Stimulated activated naive CD4-positive, alpha-beta T cell treated with Interleukin-2 at 50 U/mL for 16 hours (primary cell): Measurements from ENCODE around the gene RAD51B.

Experiments used
- DNase-seq: peaks from one replicate; lab custom pipeline; 2025; lab: John Stamatoyannopoulos, UW

The RAD51B gene

DNA sequence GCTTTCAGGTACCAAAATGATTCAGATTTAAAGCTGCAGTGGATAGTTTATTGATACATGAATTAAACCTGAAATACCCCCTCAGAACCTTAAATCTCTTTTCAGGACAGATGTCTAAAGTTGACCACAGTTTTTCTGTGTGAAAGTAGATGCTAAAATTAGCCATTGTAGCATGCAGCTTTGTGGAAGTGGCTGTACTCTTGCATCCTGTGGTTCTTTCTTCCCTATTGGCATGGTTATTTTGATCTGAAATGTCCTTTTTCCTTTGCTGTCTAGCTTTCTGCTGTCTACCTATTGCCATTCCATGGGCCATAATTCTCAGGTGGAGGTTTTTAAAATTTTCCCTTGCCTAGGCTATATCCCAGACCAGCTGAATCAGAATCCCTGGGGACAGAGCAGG lies 517.7 kb downstream of the RAD51B start:
- no peak for DNase-seq

DNA sequence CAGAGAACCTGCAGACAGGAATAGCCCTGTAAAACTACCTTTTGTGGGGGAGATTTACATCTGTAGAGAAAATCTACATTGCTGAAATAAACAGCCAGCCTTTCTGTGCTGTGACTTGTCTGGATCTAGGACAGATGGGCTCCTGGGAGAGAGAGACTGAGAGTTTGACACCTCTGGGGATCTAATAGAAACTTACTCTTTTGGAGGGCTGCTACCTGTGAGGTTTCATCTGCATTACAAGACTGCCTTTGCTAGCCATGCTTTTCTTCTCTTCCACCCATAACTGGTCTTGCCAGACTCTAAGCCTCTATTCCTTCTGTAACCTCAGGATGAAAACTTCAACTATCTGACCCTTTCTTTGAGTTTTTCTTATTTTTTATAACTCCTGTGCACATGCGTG lies 520.7 kb downstream of the RAD51B start:
- DNase-seq = no peak

DNA sequence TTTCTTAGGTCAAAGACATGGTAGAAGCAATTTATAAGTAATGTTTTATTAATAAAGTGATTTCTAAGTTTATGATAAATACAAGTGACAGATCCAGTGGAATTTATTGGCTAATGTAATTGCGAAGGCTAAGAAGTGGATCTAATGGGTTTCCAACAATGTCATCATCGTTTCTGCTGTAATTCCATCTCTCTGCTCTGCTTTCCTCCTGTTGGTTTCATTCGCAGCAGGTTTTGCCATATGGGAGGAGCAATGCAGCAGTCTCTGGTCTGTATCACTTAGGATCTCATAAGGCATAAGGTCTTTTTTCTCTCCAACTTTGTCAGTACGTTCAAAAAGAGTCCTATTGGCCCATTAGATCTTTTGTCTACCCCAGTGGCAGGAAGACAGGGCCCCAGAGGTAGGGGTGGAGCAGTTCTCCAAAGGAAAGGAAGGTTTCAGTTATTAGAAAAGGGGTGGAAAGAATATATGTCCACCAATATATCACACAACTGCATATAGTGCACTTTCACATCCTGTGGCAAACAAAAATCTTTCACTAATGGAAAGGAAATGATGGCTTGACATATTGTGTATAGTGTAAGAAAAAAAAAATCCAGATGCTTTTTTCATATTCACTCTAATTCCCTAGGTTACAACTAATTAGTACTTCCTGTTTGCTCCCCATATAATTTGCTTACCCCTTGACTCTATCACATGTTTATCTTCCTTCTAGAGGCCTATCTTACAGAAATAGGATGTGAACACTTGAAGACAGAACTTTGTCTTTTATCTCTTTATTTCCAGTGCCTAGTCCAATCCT lies 522.0 kb downstream of the RAD51B start:
- no peak for DNase-seq

DNA sequence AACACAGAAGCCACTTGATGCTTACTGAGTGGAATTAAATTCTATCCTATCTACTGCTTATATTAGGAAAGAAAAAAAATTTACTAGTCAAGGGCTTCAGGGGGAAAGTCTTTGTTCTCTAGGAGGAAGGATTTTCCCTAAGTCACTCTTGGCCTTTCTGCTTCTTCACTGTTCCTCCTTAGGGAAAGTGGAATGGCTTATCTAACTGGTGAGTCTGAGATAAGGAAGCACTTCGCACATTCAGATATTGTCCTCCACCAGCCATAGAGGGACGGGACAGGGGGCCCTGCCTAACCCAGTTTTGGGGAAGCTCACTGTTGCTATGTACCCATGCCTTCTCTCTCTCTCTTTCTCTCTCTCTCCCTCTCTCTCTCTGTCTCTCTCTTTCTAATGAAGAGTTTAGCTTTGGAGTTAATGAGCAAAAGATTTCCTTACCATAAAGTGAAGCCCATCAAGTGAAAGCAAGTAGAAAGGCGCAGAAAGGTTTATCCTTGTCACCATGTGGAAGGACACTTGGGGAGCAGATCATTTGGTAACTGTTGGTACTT lies 522.7 kb downstream of the RAD51B start:
- no peak for DNase-seq

DNA sequence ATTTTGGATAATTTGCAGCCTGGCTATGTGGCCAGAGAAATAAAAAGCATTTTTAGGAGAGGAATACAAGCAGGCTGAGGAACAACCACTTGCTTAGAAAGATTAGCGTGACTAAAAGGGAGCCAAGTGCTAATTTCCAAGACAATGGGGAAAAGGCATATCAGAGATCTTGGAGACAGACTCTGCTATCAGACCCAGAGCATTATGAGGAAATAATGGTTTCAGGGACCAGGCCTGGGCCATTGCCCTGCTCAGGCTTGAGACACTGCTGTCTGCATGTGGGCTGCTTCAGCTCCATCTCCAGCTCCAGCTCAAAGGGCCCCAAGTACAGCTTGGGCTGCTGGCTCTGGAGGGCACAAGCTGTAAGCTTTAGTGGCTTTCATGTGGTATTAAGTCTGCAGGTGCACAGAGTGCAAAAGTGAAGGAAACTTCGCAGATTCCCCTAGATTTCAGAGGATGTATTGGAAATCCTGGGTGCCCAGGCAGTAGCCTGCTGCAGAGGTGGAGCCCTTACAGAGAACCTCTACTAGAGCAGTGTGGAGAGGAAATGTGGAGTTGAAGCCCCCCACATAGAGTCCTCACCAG lies 524.0 kb downstream of the RAD51B start:
- no peak for DNase-seq

DNA sequence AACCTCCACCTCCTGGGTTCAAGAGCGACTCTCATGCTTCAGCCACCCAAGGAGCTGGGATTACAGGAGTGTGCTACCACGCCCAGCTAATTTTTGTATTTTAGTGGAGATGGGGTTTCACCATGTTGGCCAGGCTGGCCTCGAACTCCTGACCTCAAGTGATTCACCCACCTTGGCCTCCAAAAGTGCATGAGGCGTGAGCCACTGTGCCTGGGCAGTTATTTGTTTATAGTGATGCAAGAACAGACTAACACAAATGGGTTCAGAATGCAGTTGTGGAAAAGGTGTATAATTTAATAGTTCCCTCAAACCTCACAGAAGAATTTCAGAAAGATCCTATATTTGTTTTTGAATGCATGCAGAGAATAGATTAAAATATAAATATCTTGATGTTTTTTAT lies 526.2 kb downstream of the RAD51B start:
- no peak for DNase-seq

DNA sequence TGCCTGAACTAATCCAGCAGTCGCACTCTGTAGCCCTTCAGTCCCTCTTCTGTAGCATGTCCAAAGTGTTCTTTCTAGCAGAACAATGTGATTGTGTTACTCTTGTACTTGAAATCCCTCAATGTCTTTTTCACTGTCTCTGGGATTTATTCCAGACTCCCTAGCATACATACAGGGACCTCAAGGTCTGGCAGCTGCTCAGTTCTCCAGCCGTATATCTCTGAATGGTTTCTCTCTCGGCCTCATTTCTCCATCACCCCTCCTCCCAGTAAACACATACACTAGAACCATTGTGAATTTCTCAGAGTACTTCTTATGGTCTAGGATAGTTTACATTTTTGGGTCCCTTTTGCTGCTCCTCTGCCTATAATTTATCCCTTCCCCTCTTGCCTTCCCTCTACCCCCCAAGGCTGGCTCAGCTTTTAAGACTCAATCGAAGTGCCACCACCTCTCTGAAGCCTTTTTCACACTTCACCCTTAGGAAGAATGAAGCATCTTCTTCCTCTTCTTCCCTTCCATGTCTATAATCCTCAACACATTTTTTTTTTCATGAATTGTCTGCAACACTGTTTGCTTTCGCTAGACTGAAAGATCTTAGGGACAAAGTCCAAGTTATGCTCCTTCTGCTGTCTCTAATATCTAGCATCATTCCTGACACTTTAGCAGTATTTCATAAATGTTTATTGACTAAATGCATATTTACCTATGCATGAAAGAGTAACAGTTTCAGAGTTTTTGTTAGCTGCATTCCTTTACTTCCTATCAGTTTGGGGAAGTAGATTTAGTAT lies 527.2 kb downstream of the RAD51B start:
- DNase-seq = no peak

DNA sequence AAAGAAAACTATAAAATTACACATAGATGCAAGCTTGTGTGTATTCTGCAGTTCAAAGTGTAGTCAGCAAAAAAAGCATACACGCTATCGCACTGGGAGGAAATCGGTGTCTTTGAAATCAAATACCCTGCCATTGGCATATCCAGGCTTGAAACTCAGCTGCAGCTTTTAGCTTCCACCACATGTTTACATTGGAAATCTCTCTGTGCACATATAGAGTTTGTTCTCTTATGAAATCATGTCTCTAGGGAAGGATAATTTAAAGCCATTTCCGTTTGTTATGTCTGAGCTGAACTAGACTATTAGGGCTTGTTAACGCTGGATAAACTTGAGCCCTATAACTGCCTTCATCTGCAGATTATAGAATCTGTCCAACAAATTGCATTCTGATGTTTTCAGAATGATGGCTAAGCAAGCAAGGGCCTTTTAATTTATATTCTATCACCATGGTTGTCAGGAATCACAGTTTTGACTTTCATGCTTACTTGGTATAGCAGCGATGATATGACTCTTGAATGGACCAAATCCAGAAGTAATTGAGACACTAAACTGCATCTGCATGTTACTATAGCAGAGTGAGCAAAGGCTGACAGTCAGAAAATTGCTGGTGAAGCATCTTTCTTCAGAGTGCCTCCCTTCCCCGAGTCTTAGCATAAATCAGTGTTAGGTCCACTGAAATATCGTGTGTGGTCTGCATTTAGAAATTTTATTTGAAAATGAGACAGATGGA lies 530.5 kb downstream of the RAD51B start:
- DNase-seq = no peak

DNA sequence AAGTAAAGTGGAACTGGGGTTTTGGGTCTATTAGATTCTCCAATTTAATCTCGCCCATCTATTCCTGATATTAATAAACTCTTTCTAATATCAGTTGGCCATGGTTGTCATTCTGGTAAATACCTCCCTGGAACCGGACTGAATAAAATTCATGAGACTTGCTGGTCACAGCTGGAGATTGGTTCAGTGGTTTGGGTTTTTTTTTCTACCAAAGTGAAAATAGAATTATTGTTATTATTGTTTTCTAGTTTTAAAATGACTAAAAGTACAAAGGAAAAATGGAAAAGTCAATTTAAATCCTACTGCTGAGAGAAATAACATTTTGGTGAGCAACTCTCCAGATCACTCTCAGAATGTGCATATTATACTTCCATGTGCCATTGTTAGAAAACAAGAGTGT lies 535.8 kb downstream of the RAD51B start:
- no peak for DNase-seq

DNA sequence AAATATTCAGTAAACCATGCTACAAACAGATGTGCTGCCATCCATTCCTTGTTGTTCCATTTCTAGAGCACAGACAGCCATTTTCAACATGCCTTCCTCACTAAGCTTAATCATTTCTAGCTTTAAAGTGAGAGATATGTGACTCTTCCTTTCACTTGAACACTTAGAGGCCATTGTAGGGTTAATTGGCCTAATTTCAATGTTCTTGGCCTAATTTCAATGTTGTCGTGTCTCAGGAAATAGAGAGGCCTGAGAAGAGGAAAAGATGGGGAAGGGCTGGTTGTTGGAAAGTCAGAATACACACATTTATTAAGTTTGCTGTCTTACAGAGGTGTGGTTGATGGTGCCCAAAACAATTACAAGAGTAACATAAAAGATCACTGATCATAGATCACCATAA lies 538.2 kb downstream of the RAD51B start:
- no peak for DNase-seq

DNA sequence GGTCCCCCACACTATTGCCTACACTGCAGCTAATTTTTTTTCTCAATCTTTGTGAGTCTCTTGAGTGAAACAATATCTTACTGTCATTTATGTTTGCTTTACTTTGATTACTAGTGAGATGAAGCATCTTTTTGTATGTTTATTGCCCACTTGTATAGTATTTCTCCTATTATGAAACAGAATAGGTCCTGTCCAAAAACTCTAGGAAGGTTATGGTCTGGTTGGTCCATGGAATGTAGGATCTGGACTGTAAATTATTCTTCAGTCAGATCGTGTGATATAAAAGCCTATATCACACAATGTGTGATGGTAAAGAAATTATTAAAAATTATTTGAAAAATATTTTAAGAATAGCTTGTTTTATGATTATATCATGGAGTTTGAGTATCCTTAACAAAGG lies 538.9 kb downstream of the RAD51B start:
- no peak for DNase-seq

DNA sequence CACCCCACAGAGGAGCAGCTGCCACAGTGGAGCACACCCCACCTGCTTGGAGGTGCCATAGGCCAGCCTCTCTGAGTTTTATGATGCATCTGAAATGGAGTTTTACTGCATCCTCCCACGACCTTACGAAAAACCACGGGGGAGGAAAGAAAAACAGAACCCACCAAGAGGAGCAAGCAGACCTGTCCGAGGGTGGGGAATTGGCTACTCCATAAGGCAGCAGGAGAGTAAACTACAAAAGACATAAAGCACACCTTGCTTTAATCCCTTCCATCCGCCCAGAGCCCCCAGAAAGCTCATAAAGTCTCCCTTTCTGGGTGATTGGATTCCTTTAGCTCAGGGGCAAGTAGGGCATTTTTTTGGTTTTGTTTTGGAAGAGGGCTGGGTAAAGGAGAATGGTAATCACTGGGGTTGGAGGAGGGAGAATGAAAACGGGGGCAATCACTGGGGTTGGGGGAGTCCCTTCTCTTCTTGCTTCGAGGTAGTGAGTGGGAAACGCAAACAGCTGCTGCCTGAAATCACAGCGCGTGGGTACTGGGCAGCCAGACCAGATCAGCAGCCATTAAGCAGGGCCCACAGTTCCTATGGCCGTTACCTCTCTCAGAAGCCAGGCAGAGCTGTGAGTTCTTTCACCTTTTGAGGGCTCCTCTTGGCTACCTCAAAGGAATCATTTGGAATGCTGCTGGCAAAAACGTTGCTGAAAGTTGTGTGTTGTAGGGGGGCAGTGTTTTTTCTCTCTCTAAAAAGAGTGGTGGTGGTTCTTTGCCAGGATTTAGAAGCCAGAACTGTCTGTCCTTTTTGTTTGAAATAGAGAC lies 539.6 kb downstream of the RAD51B start:
- no peak for DNase-seq

DNA sequence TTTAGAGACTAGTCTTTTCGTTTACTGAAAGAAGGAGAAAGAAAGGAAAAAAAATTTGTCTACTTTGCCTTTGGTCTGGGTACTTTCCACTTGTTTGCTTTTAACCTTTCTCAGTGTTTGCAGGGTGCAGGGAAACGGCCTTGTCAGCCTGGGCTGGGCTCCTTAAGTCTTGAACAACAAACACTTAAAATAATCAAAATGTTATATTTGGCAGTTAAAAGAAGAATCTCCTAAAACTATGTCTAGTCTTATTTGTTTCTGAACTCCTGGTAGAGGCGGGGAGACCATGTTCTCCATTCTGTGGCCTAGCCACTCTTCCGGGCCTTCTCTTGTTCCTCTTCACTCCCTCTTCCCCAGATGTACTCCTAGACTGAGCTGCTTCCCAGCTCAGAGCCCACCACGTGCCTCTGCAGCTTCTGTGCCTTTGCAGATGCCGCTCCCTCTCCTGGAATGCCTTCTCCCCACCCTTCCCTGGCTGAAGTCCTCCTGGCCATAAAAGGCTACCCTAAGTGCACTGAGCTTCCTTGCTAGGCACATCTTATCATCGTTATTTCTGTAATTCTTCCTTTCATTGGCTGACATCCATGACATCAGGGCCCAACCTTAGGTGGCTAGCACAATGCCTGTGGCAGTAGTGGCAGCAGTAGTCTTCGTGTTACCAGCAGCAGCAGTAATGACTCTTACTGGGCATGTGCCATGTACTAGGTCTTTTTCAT lies 540.4 kb downstream of the RAD51B start:
- DNase-seq = no peak

DNA sequence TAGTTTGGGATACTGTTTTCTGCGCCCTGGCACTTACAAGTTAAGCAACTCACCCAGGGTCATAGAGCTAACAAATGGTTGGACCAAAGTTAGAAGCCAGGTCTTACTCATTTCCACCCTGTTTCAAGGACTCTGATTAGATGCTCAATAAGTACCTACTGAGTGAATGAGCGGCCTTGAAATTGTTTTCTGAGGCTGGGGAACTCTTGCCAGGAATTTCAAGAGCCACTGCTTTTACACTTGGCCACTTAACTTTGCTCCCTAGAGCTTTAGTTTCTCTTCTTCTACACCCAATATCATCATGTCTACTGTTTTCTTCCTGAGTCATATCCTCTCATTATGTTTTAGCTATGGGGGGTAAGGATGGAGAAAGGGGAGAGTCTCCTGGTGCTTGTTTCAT lies 541.7 kb downstream of the RAD51B start:
- DNase-seq = no peak

DNA sequence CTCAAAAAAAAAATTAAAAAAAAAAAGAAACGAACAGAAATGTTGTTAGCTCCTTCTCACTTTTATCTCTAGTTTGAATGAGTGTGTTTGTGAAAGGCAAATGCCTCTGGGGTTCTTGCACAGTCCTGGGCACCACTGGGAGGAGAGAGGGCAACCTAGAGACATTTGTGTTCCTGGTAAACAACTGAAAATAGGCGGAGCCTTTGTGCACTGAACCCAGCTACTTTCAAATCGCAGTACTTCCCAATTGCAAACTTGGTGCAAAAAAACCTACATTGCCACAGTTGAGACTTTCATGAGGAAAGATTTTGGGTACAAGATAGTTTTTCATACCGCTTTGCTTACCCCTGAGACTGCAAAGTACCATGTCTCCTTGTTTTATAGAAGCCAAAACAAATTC lies 543.3 kb downstream of the RAD51B start:
- no peak for DNase-seq

DNA sequence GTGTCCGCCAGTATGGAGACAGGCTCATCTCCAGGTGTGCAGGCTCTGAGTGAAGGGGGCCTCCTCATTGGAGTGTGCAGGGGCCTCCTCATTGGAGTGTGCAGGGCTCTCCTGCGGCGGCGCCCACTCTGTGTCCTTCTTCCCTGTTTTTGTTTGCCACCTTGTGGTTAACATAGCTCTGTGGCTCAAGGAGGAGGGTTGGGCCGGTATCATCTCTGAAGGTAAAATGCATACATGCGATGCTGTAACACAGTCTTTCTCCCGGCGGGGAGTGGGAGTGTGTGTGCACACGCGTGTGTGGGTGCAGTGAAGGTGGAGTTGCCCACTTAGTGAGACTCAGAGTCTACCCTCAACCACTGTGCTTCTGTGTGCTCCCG lies 543.9 kb downstream of the RAD51B start:
- no peak for DNase-seq

DNA sequence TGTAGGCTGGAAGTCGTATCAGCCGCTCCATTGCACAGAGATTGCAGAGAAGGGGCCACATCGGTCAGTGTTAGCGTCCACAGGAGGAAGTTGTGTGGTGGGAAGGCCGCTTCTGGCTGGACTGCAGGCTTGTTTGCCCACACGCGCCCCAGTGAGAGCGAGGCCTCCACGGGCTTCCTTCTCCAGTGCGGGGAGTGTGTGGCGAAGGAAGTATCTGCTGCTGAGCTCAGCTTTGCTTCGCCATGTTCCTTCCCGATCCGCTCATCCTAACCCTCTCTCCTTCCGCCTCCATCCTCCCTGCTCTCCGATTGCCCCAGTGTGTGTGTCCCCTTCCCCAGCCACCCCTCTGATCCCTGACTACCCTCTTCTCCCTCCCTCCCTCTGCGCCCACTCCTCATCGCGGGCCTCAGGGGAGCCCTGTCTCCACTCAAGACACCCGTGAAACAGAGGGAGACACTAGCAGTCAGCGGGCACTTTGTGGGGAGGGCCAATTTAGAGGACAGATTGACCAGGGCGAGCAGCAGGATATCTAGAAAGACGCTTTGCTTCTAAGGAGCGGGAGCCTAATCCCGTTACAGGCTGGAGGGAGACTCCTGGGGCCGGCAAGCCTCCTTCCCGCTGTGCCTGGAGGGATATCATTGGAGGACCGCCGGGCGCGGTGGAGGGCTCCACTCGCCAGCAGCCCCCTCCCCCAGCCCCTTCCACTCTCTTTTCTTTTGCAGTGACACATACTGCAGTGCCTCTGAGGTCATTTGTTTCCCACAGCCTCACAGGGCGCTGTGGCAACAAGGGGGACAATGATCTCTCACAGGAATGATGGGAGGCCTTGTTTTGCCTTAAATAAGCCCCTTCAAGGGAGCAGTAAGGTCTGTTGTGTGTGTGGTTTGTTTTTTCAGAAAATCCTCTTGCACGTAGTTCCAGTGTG lies 544.5 kb downstream of the RAD51B start:
- no peak for DNase-seq

DNA sequence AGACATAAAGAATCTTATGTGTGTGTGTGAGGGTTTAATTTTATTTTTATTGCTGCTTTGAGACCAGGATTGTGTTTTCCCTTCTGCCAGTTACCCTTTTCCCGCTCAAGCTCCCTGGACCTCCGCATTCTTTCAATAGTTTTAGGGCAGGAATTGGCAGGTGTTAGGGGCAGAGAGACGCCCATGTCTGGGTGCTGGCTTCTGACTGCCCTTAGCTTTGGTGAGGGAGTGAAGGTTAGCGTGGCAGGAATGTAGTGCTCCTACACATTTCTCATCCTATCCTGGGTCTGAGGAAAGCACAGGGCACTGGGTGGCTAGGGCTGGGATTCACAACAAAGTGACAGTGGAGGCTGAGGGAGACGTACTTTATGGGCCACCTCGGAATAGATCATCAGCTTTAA lies 545.2 kb downstream of the RAD51B start:
- DNase-seq = no peak

DNA sequence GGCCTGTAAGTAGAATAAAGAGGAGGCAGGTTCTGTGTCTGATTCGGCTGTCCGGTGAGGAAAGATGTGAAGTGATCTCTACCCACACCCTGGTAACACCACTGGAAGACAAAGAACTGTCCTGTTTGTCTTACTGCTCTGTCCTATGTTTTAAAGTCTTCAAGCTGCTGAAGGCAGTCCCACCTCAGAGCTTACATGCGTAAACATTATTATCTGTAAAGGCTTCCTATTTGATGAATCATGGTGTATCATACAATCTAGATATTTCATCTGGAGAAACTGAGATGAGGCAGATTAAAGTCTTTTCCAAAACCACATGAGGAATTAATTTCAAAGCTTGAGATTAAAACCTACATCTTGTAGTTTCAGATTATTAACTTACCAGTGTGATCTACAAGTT lies 545.6 kb downstream of the RAD51B start:
- DNase-seq = no peak

DNA sequence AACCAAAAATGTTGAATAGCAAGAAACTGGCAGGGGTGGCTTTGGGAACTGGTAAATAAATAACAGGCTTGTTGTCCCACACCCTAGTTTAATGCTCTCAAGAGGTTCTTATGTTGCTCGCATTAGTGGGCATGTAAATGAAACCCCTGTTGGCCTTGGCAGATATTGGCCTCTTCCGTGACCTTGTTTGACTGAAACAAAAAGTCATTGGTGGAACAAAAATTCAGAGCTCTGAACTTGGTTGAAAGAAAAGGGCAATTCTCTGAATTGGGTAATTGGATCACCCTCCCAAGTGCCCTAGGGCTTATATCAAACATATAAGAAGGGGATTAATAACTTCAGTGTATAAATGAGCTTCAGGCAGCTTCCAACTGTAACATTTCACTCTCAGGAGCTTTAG lies 547.1 kb downstream of the RAD51B start:
- no peak for DNase-seq
